Activated naive CD4-positive, alpha-beta T cell (primary cell): ENCODE results near the gene HSPA12A.

Experiments
- DNase-seq, 4 experiments: peaks; one replicate each; lab custom pipeline; 2025; lab: John Stamatoyannopoulos, UW

Gene HSPA12A

DNA sequence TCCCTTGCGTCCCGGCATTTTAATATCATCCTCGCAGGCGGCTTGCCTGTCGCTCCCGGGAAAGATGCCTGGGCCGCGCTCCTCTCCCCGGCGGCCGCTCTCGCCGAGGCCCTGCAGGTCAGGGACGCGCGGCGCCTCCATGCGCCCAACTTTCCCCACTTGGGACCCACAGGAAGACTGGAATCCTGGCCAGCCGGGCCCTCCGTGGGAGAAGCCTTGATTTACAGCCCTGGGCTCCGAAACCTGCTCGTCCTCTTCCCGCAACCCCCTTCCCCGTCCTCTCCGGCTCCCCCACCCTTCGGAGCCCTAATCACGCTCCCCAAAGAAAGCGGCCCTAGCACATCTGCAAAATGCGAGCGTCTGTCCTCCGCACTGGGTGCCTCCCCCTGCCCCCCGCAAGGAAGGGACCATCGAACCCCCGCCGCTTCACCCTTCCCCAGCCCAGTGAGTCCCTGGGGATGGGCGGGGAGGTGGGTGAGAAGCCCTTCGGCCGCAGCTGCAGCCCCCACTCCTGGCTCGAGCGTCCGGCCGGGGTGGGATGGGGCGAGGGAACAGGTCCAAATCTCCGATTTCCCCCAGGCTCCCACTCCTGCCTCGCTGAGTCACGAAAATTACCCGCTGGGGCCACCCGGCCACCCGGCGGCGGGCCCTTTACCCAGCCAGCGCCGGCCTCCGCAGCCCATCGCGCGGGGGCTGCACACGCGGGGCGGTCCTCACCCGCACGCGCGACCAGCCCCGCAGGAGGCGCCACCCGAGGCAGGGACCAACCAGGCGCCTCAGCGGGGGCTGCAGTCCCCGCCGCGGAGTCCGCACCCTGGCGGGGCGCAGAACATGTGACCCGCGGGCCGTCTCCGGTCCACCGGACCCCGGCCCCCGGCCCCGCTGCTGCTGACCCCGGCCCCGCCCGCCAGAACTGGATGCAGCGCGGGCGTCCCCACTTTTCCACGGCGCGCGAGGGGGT lies 695 bp downstream of the HSPA12A start:
- DNase-seq = no peak

DNA sequence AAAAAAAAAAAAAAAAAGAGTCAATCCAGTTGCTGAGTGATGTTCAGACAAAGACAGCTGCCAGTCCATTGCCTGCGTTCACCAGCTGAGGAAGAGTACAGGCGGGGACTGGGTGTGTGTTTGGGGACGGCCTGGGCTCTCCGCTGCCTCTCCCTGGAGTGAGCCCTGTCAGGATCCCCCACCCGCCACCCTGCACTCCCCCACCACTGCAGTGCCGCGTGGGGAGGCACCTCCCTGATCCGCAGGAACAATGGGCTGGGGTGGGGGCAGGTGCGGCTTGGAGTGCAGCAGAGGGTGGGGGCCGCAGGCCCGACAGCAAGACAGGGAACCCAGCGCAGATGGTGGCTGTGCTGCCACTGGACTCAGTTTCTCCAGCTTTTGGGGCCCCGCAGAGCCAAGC lies 1.4 kb downstream of the HSPA12A start:
- DNase-seq = no peak

DNA sequence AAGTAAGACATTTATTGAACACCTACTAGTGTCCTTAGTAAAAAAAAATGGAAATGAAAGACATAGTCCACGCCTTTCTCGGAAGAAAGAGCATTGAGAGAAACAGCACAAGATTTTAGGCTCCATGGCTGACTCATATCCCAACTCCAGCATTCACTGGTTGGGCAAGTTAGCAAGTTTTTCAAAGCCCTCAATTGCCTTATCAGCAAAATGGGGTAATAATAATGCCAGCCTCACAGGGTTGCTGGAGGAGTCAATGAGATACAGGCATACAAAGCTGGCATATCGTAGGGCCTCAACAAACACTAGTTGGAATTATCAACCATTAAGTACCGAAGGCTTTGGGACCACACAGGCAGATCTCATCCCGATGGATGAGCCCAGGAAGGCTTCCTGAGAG lies 4.0 kb downstream of the HSPA12A start:
- no peak for DNase-seq

DNA sequence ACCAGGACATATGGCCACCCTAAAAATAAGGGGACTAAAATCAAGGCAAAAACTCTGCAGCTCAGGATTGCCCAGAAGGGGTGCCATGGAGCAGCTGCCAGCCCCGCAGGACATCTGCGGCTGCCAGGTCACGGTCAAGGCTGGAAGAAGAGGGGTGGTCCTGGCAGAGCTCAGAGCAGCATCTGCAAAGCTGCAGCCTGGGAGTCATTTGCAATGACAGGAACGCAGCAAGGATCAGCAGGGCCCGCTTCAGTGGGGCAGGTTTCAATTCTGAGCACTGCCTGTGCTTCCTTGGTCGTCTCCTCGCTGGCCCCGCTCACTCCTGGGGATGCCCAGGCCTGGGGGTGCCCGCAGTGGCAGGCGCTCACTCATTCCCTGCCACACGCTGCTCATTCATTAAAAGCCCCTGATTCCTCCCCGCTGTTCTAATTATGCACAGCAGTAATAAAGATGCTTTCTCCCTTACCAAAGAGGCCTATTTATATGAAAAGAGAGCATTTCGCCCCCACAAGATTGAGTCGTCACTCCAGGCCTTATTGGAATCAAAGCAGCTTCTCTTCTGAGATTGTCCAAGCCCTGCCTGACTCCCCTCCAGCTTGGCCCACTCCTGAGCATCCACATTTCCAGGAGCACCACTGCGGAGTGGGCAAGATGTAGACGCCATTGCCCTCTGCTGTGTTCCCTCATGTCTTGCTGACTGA lies 4.6 kb downstream of the HSPA12A start:
- DNase-seq = no peak

DNA sequence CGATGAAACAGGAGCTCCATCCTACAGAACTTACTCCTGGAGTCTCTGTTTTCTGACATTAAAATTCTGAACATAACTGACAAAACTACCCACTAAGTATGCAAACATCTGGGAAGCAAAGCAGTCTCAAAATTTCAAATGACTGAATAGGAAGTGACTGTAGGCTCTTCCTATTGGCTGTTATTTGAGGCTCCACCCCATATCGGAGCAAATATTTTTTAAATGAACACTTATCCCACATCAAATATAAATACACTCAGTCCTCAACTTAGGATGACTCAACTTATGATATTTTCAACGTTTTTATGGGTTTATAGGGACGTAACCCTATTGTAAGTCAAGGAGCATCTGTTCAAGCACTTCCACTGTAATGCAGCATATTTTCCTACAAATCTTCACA lies 8.8 kb downstream of the HSPA12A start:
- no peak for DNase-seq

DNA sequence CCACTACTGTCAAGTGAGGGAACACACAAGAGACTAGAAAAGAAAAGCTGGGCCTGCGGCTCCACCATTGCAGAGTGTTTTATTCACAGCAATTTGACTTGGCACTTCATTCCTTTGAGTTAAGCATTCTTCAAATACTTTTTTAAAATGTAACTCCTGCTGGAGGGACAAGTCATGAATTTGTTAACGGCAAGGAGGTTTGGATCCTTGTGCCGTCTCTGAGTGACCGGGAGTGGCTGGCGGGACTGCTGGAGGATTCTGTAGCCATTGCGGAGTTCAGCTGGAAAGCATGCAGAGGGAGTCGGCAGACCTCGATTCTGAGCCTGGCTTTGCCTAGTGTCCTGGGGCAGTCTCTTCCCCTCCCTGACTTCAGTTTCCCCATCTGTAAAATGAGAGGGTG lies 9.8 kb downstream of the HSPA12A start:
- no peak for DNase-seq

DNA sequence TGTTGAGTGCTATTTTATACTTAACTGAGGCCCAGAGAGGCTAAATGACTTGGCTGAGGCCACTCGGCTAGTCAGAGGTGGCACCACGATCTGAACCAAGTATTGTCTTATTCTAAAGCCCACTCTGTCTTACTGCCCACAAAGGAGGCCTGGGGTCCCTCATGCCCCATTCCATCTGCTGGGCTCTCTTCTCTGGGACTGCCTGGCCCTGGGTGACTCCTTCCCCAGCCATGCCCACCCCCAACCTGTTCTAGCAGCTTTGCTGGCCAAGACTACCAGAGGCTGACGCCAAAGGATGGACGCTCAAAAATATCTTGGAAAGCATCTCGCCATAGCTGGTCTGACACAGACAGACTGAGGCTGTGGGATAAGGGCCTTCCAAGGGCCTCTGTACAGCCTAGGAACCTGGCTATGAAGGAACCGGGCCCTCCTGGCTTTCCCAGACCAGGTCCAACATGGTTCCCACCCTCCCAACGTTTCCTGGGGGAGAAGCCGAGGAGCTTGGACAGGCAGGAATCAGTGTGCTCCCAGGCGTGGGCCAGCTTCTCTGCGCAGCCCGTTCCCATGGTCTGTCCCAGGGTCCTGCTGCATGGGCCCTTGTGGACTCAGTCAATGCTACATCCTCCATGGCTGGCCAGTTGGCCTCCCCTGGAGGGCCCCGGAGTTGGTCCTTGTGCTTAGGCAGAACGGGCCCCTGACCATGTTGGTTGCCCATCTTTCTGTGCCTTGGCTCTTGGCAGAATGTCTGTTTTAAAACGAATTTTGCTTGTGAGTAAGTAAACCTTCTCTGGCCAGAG lies 11.7 kb downstream of the HSPA12A start:
- no peak for DNase-seq

DNA sequence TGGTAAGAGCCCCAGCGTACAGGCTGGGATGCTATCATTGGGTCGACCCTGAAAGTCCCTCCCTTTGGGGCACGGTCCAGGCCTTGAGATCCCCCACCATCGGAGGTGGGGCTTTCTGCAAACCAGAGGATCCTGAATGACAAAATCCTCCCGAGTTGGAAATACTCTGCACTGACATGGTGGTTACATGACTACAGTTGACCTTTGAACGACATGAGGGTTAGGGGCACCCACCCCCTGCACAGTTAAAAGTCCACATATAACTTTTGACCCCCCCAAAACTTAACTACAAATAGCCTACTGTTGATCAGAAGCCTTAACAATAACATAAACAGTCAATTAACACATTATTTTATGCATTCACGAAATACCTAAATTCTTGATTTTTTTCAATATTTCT lies 13.1 kb downstream of the HSPA12A start:
- no peak for DNase-seq

DNA sequence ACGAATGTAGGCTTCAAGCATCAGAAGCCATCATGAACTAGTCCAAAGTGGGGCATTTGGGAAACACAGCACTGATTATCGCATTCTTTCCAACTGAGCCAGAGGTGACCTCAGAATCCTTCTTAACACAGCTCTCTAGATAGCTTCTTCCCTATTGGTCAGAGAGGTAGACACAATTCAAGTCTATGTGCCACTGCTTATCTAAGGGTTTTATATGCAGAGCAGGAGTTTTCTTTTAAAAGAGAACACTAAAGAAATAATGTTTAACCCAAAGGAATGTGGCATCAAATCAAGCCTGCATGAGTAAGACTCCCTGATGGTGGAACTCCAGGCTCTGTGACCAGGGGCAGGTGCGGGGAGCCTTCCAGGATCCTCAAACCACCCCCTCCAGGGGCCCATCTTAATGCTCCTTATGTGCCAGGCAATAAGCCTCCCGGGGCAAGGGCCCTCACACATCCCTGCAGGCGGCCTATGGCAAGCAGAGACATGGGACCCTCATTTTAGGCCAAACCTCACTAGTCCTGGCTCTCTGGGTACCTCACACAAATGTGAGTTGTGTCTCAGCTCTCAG lies 13.8 kb downstream of the HSPA12A start:
- no peak for DNase-seq

DNA sequence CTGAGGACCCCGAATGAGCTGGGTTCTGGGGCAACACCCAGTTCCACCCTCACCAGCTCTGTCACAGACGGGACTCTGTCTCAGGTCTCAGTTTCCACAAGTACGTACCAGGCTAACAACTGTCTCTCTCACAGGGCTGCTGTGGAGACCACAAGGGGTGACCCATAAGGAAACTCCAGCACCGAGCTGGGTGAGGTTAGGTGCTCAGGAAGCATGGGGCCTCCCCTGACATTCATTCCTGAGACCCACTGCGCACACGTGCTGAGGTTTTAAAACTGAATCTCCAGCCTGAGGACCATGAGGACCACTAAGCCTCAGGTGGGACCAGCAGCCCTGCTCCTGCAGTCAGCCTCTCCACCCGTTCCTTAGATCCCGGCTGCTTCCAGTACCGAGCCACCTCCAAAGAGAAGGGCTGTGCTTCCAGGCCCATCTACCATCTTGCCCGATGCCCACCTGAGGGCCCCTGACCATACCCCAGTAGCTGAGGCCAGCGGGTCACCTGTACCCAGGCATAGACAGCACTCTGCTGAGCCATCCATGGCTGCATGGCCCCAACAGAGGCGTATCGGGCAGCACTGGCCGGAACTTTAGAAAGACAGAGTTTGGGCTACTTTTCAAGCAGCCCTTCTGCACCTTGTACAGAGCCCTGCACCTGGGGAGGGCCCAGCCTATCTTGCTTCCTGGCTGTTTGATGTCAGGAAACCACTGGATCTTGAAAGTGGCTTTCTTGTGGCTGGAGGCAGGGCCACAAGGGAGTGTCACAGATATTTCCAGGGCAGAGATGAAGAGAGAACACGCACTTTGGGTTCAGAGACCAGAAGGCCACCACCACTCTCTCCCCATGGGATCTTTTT lies 18.7 kb downstream of the HSPA12A start:
- DNase-seq = peak in 1 of 4 experiments; percentile 21

DNA sequence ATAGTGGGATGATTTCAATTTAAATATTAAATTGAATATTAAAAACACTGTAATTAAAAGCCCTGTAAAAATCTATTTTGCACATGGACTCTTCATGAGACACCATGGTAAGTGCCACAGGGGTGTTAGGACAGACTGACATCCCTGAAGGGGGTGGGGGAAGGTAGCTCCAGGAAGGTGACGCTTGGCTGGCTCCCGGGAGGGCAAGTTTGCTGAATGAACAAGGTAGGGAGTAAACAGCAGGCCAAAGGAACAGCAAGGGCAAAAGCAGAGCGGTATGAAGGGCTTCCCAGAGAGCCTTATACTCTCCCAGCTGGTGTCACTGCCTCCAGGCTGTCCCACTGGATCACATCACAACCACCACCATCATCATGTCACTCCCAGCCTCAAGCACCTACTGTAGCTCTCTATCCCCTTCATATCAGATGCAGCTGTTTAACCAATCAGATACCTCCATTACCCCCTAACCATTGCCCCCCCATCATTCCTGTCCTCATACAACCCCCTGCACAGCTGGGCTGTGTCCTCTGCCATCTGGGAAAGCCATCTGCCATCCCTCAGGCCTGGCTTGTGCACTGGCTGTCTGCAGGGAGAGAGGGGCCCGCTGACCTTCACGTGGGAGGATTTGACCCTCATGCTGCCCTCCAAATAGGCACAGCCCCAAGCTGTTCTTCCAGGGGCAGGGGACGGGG lies 19.5 kb downstream of the HSPA12A start:
- no peak for DNase-seq

DNA sequence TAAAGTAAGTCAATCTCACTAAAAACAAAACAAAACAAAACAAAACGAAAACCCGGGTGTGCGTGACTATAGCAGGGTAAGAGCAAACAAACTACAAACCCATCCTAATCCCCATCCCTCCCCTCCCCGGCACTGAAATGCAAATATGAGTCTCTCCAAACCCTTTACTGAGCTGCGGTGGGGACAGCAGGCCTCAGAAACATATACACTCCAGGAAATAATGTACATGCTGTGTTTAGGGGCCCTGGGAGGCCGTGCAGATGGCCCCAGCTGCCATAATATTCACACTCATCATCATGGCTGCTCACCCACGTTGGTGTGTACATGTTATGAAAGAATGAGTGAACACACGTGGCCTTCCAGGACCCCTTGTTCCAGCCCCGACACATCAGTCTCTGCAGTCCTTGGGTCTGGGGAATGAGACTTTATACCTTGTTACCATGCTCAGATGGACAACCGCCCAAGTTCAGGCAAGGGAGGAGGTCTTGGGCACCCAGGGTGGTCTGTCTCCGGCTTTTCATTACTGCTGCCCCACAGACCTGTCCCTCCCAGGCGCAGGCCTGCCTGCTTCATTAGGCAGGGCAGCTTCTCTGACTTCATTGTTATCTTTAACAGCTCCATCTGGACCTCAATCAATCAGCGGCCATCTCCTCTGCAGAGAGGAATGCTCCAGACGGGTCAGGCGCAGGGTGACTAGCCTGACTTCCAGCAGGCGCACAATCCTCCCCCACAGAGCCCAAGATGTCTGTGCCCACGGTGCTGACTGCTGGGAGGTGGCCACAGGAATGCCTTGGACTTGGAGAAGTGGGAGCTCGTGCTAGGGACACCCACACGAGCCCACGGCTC lies 20.6 kb downstream of the HSPA12A start:
- no peak for DNase-seq

DNA sequence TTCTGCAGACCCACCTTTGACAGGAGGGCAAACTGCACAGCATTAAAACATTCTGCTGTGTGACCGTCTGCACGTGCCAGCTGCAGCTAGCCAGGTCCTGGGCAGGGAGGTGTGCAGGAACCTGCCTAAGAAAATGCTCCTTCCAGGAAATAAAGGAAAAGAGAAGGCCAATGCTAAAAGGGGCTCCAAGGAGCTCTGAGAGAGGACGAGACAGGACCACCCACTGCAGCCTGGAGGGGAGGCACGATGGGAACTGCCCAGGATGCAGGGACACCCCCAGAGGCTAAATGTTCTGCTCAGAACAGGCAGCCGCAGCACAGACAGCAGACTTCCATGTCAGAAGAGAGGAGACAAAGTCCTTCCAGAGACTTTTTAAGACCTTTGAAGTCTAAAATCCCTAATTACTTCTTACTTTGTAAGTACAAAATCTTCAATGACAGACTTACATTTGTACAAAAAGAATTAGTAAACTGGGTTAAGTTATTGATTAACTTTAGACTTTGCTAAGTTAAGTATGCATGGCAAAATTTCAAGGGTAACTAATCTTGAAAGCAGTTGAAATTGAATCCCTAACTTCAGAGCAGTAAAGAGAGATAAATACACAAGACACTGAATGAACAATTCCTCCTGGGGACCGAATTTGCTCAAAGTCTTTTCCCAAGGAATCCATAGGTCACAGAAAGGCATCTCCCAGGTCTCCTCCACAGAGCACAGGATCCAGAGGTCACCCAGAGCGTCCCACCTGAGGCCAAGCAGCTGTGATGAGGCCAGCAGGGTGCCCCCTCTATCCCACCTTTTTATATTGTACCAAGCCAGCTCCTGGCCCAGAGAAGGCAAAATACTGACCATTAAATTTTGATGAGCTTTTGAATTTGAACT lies 21.5 kb downstream of the HSPA12A start:
- DNase-seq = no peak

DNA sequence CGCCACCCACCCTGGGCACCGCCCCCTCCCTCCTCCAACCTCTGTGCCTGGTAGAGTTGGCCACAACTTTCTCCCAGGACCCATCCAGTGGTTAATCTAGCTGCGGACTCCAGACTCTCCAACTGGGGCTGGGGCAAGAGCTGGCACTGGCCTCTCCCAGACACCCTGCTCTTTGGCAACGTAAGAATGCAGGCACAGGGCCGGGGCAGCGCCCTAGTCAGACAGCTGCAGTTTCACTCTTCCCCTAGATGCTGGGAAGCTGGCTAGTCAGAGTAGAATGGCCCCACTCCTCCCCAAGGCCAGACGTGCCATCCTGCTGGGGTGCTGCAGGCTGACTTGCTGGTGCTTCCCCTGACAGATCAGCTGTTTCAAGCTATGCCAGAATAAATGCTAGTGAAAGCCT lies 22.1 kb downstream of the HSPA12A start:
- no peak for DNase-seq

DNA sequence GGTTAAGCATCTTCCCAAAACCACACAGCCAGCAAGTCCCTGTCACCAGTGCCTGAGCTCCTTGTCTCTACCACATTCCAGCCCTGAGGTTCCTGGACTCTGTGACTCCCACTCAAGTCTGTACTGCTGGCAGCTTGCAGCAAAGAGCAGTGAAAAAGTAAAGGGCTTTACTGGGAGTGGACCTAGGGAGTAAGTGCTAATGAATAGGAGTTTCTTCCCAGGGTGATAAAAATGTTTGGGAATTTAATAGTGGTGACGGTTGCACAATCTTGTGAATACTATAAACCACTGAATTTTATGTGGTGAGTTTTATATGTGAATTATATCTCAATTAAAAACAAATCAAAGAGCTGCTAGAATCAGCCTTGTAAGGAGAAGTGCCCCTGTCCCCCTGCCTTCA lies 22.6 kb downstream of the HSPA12A start:
- no peak for DNase-seq

DNA sequence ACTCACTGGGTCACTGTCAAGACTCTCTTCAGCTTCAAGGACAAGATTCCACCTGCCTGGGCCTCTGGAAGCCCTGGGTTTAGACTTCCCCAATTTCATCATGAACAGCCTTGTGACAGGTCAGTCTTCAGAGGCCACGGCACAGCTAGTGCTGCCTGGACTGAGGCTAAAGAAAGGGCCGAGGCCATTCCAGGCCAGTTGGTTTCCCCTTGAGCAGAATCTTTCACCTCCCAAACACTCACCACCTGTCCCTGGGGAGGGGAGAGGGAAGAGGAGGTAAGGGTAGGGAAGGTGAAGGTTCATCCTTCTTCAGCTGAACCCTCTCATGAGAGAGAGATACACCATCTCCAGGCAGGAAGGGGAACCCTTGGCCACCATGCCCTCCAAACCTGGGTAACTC lies 24.3 kb downstream of the HSPA12A start:
- DNase-seq = no peak

DNA sequence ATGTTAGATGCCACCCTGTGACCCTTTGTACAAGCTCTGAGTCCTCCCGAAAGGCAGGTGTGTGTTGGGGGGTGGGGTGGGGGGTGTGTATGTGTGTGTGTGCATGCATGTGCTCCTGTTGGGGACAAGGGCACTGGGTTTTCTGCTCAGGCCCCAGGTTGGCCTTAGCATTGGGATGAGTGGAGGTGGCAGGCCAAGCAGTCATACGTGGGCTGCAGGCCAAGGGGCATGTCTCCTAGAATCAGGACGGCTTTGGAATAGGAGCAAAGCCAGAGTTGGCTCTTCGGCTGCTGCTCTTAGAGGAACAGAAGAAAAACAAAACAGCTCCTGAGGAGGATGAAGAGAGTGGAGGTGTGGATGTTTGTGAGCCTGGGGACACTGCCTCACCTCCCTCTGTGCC lies 26.0 kb downstream of the HSPA12A start:
- DNase-seq = no peak

DNA sequence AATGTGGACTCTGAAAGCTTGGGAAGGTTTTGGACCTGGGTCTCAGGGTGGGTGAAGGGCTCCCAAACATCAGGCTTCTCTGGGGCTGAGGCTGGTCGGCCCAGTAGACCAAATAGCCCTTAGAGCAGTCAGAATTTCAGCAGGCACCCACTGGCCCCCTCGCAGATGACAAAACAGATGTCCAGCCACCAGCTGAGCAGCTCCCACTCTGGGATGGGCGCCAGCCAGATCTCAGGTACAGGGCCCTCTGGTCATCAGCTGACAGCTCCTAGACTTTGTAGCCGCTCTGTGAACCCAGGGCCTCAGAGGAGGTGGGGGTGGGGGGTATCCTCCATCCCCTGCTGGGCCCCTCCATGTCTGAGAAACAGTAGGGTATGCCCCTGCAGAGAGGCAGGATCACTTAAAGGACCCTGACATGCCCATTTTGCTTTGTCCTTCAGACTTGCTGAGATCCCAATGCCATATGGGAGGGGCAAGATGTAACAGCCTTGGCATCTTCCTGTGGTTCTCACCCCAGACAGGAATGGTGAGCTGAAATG lies 26.5 kb downstream of the HSPA12A start:
- DNase-seq = no peak
